Stimulated activated CD4-positive, alpha-beta T cell treated with anti-CD3 and anti-CD28 coated beads, Interleukin-12 subunit alpha, Interleukin-12 subunit beta, amount 100 ng/mL, for 24 hours (primary cell): ENCODE measurements around the gene TBK1.
"Not testable (repeated sequence)": the region's sequence is repeated elsewhere in the genome, so short reads cannot be mapped to it uniquely, and the experiment has no call there.

Experiments
- DNase-seq, 2 experiments: peaks; one replicate each; pipeline ENCODE4 v3.0.0-alpha.2; 2020; ENCODE audit warnings: low read depth in 2 of 2

TBK1 gene

DNA sequence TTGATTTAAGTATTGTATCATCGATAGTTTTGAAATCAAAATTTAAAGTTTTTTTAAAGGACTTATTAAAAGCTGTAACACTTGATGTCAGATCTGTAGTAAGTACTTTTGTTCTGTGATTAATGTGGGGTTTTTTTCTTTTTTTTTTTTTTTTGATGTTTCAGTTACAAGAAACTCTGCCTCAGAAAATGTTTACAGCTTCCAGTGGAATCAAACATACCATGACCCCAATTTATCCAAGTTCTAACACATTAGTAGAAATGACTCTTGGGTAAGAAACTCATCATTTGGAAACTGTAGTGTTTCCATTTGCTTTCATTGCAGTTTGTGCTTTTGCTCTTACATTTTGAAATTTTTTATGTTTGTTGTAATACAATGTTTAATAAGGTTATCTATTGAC is 45.6 kb downstream of the TBK1 start:
- DNase-seq = no peak

DNA sequence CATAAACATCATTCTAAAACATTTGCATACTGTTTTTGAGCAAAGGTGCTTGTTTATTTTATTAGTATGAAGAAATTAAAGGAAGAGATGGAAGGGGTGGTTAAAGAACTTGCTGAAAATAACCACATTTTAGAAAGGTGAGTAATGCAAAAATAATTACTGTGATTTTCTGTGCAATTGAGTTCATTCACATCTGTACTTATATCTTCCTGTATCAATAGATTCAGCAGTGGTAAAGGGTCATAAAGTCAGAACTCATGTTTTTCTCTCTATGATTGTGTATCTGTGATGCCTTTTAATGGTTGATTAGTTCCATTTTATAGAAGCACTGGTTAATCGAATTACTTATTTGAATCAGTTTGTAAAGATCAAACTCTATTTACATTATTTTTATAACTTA is 46.0 kb downstream of the TBK1 start:
- no peak for DNase-seq

DNA sequence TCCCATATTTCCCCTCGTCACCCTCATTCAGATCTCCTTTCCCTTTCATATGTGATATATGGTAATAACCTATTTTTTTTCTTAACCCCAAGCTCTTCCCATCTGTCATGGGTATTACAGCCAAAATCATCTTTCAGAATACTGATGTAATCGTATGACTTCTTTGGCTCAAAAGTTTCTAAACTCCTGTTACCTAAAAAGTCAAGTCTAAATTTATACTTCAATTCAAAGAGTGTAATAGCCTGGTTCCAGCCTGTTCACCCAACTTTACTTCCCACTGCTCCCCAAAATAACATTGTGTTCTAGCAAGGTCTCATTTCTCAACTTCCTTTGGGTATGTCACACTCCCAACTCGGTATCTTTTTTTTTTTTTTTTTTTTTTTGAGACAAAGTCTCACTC is 48.5 kb downstream of the TBK1 start:
- DNase-seq = no peak

DNA sequence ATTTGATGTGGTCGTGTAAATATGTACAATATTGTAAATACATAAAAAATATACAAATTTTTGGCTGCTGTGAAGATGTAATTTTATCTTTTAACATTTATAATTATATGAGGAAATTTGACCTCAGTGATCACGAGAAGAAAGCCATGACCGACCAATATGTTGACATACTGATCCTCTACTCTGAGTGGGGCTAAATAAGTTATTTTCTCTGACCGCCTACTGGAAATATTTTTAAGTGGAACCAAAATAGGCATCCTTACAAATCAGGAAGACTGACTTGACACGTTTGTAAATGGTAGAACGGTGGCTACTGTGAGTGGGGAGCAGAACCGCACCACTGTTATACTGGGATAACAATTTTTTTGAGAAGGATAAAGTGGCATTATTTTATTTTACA is 49.6 kb downstream of the TBK1 start:
- no peak for DNase-seq

DNA sequence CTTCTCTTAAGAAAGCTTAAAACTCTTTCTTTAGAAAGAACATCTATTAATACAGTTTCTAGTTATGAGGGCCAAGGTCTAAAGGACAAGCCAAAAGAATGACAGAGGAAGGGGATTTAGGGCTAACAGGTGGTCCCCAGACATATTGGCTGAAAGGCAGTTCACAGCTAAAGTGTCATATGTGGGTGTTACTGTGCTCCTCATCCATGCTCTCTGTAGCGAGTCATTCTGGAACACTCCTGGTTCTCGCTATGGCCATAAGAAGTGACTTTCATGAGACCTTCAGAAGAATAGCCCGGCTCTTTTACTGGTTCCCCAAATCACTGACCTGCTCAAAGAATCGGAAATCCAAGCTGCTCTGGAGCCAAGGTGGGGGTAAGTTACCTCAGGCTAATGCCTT is 55.0 kb downstream of the TBK1 start:
- DNase-seq = no peak

DNA sequence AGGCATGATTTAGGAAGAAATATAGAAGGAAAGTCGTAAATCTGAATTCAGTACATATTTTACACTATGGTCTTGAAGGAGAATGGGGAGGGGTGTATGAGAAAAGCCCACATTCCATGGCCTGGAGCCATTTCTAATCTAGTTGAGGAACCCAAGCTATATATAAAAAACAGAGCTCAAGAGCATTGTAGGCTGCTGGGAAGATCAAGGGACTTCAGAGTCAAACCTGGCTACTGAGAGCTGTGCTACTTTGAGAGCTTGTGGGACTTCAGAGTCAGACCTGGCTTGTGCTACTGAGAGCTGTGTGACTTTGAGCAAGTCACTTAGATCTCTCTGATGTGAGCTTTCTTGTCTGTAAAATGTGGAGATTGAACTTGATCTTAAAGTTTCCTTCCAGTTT is 58.7 kb downstream of the TBK1 start:
- no peak for DNase-seq

DNA sequence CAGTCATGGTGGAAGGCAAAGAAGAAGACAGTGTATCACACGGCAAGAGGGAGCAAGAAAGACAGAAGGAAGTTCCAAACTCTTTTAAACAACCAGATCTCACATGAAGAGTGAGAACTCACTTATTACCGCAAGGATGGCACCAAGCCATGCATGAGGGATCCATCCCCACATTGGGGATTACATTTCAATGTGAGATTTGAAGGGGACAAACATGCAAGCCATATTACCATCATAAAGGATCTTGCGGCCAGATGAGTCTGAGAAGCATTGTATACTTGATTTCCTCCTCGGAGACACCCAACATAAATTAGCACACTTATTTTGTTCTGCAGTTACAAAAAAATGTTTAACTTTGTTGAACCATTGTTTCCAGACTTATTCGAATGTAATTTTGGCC is 66.5 kb downstream of the TBK1 start:
- no peak for DNase-seq

DNA sequence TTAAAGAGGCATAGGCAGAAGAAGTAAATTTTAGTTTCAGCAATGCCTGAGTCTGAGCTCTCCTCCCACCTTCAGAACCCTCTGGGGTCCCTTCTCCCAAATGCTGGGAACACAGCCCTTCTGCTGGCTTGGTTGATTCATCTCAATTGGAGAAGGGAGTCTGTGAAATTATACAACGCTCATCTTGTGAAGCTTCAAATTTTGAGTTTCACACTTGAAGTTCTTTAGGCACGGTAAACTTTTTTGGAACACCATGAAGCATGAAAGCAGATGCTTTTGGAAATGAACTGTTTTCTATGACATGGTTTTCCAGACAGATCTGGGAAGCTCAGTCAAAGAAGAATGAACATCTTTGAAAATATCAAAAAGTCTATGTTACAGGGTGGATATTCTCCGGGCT is 69.9 kb downstream of the TBK1 start:
- no peak for DNase-seq

DNA sequence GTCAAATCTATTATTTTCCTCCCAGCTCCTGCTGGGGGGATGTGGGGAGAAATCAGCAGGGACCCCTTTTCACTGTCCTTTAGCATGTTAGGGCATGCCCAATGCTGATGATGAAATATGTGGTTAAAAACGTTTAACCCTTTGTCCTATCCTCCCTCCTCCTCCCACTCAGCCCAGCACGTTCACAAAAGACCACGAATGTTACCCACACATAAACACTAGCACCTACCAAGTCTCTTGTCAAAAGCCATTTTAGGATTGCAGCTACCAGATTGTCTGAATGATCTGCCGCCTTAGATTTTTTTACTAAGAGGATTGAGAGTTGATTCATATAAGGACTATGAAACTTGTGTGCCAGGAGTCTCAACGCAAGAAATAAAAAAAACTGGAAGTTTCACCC is 70.4 kb downstream of the TBK1 start:
- DNase-seq = no peak

DNA sequence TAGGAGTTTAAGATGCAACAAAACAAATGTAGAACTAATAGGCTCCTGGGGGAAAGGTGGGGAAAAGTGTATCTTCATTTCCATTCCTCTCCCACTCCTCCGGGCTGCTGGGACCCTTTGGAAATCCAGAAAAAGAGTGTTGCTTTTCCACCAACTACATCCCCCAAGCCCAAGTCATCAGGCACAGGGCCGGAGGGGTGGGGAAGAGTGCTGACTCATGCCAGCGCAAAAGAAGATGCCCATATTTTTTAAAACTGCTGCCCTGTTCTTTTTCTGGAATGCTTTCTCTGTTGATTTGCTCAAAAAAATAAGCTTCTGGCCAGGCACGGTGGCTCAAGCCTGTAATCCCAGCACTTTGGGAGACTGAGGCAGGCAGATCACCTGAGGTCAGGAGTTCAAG is 70.9 kb downstream of the TBK1 start:
- no peak for DNase-seq

DNA sequence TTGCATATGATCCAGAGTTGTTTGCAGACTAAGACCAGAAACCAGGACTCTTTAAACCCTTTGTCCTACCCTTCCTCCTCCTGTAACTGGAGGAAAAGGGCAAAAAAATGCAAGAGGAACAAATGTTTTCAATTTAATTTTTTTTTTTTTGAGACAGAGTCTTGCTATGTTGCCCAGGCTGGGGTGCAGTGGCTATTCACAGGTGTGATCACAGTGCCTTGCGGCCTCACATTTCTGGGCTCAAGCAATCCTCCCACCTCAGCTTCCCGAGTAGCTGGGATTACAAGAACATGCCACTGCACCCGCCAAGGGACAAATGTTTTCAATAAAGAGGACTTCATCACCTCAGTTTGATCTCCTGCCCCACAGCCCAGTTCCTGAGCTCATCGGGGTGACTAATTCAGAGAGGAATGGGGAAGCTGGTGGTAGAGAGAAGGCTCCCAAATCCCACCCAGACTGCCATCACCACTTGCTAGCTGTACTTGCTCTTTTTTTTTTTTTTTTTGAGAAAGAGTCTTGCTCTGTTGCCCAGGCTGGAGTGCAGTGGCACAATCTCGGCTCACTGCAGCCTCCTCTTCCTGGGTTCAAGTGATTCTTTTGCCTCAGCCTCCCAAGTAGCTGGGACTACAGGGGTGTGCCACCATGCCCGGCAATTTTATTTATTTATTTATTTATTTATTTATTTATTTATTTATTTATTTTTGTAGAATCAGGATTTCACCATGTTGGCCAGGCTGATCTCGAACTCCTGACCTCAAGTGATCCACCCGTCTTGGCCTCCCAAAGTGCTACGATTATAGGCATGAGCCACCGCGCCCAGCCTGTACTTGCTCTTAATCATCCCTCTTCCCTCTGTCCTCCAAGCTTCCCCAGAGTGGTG is 71.9 kb downstream of the TBK1 start:
- DNase-seq = not testable (repeated sequence)

DNA sequence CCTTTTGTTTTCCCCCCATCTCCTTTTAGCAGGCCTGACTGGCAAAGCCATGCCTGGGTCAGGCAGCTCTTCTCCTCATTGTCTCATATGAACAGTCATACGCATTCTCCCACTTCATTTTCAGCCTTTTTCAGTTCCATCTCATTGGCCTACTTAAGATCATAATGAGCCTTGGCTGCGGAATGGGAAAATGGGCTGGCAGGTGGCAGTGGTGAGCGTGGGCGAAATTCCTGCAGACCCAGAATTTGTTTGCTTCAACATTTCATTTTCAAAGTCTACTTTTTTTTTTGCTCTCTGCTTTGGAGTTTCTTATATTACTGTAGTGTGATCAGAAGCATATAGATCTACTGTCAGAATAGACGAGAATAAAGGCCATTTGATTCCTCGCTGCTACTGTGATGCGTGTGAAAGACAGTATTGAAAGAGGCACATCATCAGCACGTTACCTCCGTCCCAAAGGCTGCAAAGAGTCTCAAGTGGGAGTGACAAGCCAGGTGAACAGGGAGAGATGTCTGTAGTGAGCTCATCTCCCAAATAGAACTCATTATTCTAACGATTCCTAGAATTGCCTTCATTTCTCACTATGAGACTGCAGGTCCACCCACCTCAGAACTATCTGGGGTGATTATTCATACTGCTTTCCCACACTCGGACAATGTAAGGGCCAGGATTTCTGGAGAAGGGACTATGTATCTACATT is 73.7 kb downstream of the TBK1 start:
- no peak for DNase-seq

DNA sequence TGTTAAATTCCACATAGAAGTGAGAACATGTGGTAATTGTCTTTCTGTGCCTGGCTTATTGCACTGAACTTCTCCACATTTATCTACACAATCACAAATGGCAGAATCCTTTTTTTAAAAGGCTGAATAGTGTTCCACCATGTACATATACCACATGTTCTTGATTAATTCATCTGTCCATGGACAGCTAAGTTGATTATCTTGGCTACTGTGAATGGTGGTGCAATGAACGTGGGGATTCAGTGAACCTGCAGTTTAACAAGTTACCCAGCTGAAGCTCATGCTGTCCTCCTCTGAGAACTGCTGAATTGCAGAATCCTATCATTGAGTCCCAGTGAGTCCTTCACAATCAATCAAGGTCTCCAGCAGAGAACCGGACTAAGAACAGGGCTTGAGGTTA is 74.9 kb downstream of the TBK1 start:
- no peak for DNase-seq

DNA sequence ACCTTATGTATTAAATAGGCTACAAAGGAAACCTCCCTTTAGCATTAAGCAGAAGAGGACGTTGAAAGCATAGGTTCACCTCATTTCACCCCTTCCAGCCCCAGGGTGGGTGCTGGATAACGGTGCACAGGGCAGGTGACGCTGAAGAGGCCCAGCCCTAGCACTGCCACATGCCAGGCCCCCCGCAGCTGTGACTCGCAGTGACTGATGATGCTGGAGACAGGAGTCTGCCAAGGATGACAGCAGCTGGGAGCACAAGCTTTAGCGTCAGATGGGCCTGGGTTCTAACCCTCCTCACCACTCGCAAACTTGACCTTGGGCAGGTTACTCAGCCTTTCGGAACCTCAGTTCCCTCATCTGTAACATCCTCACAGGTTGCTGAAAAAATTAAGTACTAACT is 76.7 kb downstream of the TBK1 start:
- no peak for DNase-seq

DNA sequence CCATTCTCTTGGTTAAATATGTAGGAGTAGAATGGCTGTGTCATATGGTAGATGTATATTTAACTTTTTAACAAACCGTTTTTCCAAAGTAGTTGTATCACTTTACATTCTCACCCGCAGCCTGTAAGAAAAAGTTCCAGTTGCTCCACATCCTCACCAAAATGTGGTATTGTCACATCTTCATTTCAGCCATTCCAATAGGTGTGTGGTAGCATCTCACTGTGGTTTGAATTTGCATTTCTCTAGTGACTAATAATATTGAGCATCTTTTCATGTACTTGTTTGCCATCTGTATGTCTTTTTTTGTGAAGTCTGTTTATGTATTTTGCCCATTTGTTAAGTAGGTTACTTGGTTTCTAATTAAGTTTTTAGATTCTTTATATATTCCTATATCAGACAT is 78.6 kb downstream of the TBK1 start:
- no peak for DNase-seq

DNA sequence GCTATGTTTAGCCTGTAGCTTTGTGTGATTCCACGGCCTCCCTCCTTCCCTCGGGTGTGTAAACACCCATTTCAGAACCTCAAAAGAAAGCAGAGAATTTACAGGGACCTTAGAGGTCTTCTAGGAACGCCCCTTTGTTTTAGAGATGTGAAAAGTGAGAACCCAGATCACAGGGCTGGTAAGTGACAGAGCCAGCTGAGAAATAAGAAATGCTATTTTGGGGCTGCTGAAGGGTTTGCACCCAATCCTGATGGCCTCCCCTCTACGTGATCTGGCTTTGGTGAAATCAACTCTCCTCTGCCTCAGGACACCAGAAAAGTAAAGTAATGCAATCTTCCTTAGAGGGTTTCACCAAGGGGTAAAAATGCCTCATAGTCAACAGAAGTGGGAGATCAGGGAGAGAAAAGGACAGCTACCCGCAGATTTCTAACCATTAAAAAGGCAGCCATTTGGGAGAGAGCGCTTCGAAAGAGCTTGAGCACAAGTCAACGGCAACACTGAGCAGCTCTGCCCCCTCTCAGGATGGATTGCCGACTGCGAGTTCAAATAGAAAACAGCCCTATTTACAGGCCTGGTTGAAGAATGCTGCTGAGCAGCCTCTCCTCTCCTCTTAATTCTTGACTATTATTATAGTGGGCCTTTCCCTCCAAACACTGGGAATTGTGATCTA is 79.9 kb downstream of the TBK1 start:
- no peak for DNase-seq

DNA sequence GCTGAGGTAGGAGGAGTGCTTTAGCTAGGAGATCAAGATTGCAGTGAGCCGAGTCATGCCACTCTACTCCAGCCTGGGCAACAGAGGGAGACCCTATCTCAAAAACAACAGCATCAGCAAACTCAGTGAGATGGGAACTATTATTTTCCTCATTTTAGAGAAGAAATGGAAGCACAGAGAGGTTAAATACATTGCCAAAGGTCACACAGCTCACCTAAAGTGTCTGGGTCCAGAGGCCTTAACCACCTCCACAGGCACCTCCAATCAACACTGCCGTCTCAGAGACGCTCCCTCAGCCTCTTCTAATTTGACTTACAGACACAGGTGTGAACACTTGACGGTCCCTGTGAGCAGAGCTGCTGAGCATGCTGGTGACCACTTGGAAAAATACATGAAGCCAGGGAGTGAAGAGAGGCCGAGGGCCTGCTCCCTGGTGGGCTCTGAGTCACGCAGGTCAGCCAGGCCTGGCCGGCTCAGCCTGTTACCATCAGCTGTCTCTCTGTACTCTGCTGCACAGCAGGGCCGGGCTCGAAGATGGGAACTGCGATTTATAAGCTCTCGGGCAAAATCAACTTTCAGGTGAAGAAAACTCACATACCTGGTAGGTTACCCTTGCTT is 80.9 kb downstream of the TBK1 start:
- no peak for DNase-seq

DNA sequence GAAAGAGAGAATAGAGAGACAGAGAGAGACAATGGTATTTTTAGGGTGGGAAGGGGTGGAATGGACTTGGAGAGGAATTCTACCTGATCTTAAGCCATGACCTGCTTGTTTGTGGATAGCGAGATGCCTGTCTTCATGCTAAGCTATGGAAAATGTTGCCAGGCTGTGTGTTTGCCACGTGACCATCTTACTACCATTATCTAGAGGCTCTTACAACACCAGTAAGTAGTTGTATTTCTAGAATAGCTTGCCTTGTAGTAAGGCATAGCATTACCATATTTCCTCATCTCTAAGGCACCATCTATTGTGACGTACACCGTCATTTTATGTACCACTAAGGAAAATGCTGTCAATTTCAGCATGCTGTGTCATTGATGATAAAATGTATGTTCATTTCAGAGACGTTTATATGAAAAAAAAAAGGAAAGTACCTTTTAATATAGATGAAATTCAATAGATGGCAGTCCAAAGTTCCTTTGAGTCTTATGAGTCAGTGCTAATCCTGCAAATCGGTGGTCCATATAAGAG is 82.8 kb downstream of the TBK1 start:
- DNase-seq = no peak

DNA sequence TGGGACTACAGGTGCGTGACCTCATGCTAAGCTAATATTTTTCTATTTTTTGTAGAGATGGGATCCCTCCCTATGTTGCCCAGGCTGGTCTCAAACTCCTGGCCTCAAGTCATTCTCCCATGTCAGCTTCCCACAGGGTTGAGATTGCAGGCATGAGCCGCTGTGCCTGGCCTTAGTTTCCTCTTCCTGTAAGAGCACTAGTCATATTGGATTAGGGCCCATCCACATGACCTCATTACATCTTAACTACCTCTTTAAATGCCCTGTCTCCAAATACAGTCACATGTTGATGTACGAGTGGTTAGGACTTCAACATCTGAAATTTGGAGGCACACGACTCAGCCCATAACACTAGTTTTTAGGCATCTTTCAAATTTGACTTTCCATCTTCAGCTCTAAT is 86.2 kb downstream of the TBK1 start:
- no peak for DNase-seq

DNA sequence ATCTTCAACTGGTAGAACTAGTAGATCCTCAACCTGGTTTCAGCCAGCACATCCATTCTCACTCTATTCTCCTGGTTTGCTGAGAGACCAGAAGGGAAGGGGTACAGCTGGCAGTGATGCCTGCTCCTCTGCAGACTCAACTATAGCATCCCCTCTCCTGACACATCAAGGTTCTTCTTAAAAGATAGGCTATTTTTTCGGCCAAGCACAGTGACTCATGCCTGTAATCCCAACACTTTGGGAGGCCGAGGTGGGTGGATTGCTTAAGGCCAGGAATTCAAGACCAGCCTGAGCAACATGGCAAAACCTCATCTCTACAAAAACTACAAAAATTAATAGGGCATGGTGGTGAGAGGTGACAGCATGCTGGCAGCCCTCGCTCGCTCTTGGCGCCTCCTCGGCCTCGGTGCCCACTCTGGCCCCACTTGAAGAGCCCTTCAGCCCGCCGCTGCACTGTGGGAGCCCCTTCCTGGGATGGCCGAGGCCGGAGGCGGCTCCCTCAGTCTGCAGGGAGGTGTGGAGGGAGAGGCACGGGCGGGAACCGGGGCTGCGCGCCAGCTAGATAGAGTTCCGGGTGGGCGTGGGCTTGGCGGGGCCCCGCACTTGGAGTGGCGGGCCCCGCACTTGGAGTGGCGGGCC is 90.6 kb downstream of the TBK1 start:
- not testable (repeated sequence) for DNase-seq

DNA sequence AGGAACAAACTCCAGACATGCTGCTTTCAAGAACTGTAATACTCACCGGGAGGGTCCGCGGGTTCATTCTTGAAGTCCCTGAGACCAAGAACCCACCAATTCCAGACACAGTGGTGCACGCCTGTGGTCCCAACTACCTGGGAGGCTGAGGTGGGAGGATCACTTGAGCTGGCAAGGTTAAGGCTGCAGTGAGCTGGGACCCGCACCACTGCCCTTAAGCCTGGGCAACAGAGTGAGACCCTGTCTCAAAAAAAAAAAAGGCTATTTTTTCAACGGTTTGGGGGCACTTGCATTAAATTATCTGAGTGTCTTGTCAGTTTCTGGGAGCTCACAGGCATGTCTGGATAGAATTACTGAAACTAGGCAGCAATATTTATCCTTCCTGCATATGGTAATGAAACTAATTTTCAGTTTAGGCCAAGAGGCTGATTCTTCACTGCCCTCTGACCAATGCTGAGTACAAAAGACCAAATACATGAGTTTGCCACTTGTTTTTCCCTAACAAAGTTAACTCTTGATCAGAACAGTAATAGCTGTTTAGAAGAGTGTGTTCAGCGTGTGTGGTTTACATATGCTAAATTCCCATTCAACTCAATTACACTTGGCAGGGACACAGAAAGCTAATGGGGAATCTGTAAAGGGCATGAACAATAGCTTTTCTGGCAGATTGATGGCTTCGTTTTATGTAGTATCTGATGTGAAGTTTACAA is 92.6 kb downstream of the TBK1 start:
- no peak for DNase-seq
